VCaP (cell line): Measurements from ENCODE around the gene LDLRAD3.

Experiments used
- H3K27ac ChIP-seq: fragments of 450-650 bp; 2 replicates; pipeline ENCODE4 v1.5.1; 2017
- TF ChIP-seq, protein P1 (sequence below): fragments of 450-650 bp; conservative IDR thresholded peaks from 2 replicates; pipeline ENCODE4 v1.5.1; 2017; ENCODE audit warnings: mild to moderate bottlenecking, moderate library complexity

LDLRAD3 gene

DNA sequence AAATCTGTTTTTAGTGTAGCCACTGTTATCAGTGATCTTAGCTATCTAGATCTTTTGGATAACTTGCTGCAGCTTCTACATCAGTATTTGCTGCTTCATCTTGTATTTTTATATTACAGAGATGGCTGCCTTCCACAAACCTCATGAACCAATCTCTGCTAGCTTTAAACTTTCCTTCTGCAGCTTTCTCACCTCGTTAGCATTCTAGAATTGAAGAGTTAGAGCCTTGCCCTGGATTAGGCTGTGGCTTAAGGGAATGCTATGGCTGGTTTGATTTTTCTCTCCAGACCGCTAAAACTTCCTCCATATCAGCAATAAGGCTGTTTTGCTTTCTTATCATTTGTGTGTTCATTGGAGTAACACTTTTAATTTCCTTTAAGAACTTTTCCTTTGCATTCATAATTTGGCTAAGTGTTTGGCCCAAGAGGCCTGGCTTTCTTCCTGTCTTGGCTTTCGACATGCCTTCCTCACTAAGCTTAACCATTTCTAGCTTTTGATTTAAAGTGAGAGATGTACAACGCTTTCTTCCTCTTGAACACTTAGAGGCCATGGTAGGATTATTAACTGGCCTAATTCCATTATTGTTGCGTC, 51.9 kb downstream of the LDLRAD3 start:
- H3K27ac ChIP-seq = no peak overlapping the region
- TF ChIP-seq, protein P1, sequence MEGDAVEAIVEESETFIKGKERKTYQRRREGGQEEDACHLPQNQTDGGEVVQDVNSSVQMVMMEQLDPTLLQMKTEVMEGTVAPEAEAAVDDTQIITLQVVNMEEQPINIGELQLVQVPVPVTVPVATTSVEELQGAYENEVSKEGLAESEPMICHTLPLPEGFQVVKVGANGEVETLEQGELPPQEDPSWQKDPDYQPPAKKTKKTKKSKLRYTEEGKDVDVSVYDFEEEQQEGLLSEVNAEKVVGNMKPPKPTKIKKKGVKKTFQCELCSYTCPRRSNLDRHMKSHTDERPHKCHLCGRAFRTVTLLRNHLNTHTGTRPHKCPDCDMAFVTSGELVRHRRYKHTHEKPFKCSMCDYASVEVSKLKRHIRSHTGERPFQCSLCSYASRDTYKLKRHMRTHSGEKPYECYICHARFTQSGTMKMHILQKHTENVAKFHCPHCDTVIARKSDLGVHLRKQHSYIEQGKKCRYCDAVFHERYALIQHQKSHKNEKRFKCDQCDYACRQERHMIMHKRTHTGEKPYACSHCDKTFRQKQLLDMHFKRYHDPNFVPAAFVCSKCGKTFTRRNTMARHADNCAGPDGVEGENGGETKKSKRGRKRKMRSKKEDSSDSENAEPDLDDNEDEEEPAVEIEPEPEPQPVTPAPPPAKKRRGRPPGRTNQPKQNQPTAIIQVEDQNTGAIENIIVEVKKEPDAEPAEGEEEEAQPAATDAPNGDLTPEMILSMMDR = no peak

DNA sequence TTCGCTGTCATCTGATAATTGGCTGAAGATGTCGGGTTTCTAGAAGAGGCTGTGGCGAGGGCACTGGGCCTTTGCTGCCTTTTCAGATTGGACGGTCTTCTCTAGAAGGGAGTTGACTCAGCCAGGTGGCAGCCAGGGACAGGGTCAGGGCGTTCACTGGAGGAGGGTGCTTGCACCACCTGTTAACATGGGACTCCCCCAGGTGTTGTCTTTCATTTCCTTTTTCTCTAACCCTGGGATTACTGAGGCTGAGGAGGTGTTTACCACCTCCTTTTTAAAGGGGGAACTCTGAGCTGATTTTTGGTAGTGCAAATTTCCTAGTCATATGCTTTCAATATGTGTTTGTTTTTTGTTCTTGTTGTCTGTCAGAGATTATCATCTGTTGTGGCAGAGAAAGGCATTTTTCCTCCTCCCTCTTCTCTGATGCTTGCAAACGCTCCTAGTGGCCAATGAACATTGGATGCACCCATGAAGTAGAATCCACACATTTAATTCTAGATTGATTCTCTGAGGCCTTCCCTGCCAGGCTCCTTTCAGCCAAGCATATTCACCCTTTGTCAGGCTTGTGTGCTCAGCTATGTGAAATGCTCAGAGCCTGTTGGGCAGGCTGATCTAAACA, 54.1 kb downstream of the LDLRAD3 start:
- no peak overlapping the region for H3K27ac ChIP-seq
- TF ChIP-seq, protein P1 = no peak

DNA sequence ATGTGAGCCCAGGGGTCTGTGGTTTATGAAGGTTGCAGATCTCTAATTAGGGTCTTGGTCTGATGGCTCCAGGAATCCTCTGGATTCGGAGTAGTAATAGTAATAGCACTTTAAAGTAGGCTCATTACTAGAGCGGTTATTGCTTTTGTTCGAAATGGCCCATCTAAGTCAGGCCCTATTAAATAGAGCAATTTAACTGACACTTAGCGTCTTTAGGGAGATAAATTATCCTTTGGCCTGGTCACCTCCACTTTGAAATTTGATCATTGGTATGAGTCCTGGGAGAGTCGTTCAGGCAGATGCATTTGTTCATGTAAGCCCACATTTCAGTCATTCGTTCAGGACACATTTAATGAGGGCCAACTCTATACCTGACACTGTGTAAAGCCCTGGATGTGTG, 54.8 kb downstream of the LDLRAD3 start:
- TF ChIP-seq, protein P1 = no peak
- H3K27ac ChIP-seq = no peak overlapping the region

DNA sequence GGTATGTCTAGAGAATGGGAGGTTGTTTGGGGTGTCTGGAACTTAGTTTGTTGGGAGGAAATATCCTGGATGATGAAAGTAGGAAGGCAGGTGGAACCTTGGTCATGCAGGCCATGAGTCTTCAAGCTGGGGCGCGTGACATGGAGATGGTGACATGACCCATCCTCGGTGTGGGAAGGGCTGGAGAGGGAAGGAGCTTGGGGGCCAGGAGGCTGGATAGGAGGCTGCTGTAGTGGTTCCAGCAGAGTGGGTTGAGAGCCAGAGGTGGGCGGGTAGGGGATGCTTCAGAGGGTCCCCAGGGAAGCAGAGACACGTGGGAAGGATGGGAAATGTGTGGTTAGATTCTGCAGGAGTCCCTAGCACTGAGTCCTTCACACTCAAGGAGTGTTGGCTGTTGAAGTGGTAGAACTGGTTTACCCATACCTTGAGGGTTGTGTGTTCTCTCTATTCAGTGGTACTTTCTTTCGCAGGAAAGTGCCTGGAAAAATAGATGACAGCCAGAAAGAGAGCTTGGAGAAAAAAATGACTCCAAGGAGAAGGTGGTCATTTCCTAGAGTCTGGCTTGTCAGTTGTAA, 56.8 kb downstream of the LDLRAD3 start:
- TF ChIP-seq, protein P1 = no peak

DNA sequence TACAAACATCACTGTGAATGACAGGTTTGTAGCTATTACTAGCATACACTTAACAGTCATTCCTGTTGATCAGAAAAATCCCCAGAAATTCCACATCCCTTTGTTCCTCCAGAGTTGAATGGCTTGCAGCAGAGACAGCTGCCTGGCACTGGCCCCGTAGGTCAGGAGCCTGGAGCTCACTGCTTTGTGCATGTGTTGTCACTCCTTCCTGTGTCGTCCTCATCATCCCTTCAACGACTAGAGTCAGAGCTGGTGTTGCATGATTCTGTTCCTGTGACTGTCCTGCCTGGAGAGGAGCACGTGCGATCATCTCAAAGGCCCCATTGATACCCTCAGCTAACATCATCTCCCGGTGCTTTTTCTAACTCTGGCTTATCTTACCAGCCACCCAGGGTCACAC, 58.3 kb downstream of the LDLRAD3 start:
- H3K27ac ChIP-seq = no peak overlapping the region

More for the DNA sequence above, 56.8 kb downstream of the LDLRAD3 start:
- H3K27ac ChIP-seq = peak overlapping the region; percentile 47

DNA sequence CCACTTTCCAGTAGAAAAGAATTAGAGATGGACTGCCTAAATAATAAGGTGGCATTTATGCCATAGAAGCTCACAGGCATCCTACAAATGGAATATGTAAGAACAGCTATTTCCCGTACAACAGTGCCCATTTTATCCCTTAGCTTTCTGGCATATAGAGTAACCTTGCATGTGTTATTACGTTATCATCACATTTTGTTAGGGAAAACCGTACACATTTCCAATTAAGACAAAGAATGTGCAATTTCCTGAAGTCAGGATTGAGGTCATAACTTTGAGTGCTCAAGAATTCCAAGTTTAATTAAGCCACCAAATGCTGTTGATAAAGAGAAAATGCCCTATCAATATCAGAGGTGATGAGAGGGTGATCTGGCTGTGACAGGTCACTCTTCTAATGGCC, 58.9 kb downstream of the LDLRAD3 start:
- no peak overlapping the region for H3K27ac ChIP-seq
- TF ChIP-seq, protein P1 = no peak

More for the DNA sequence above, 58.3 kb downstream of the LDLRAD3 start:
- TF ChIP-seq, protein P1 = no peak

DNA sequence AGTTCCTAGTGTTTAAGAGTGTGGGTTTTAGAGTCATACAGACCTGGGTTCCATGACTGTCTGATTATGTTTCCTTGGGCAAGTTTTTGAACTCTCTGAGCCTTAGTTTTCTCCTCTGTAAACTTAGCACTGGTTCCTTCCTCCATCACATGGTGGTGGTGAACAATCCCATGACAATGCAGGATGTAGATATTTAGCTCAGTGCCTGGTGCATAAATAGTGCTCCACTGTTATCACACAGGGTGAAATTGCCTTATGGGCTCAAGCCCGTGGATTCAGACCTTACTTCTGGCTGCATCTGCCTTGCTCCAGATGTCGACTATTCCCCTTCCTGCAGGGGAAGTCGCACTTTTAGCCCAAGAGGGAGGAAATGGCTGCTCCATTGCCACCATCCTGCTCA, 62.7 kb downstream of the LDLRAD3 start:
- no peak overlapping the region for H3K27ac ChIP-seq

More for the DNA sequence above, 62.7 kb downstream of the LDLRAD3 start:
- TF ChIP-seq, protein P1 = no peak
